NCI-H187 (cell line): ENCODE results near the gene P3H4.
A peak's percentile ranks its signal among the peaks of the same experiment; 100 is the strongest.
"Not testable (repeated sequence)": the region's sequence is repeated elsewhere in the genome, so short reads cannot be mapped to it uniquely, and the experiment has no call there.

ENCODE experiments used
- DNase-seq, 2 experiments: peaks; one replicate each; lab custom pipeline; 2025; lab: John Stamatoyannopoulos, UW

P3H4 gene

DNA sequence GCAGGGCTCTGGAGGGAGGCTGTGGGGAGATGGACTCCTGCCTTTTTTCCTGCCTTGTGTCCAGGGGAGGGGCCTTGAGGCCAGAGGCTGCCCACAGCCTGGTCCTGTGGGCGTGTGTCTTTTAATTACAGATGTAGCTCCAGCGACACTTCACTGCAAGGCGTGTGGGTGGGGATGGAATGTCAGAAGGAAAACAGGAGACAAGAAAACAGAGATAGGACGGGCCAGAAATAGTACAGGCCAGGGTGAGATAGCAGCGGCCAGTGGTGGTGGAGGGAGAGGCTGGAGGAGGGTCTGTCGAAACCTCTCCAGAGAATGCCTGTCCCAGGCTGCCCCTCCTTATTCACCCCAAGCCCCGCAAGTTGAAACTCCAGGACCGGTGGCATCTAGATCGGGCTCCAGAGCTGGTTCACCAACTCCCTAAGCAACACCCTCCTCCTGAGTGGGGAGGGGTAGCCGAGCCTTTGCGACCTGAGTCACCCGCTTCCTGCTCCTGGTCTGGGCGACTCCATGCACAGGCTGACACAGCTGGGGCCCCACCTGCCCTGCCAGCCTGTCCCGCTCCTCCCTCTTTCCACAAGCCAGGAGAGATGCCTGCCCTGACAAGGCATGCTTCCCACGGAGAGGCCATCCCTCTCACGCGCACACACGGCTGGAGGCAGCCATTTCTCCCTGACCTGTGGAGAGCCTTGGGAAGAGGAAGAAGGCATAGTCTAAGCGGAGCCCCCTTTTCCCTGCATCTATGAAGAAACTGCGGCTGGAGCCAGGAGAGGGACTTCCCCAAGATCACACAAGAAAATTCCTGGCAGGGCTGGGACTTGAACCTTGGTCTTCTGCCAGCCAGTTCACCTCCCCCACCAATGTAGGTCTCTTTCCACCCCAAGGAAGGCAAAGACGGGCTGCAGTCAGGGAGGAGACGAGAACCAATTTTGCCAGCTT is 18.6 kb downstream of the P3H4 start:
- DNase-seq = no peak

DNA sequence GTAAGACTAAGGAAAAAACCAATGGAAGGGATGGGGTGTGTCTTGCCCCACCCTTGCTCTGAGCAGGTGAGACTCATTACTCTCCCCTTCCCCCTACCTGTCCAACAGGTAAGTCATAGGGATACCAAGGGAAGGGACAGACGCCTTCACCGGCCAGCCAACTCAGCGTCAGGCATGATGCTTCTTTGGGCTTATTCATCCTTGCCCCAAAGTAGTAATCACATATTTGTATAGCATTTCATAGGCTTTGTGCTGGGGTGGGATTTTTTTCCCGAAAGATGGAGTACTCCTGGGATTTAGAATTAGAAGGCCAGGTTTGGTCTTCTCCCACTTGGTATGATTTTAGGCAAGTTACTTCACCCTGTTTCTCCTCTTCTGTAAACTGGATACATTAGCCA is 24.7 kb downstream of the P3H4 start:
- DNase-seq = no peak

DNA sequence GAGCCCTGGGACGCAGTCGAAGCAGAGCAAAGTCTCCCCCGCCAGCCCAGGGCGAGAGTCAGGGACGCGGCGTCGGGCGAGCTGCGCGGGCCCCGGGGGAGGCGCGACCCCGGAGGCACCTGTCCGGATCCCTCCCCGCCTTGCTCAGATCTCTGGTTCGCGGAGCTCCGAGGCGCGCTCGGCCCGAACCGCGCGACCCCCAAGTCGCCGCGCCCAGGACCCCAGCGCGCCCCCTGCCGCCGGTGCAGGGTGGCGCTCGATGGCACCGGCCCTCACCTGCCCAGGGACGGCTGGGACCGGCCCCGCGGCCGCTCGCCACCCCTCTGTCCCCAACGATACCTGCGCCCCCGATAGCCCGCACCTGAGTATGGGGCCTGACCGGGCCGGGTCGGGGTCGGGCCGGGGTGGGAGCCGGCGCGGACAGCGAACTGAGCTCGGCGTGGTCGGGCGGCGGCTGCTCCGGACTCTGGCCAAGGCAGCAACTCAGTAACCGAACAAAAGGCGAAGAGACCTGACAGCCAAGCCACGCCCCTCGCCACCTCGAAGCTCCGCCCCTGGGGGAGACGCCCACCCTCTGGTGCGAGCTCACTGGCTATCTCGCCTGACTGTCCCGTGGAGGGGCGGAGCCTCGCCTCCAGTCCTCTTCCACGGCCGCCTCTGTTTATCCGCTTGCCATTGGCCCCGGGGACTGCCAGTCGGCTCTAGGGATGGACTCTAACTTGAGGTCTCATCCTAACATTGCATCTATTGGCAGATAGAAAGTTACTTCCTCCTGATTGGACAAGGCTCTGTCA is 25.3 kb downstream of the P3H4 start, which contains the start of gene JUP:
JUP (minus strand) TSS at position 485 of the 794 bp plus-strand sequence. CDS start 14,857 bp downstream, outside the sequence.
- DNase-seq = peak; percentile 98

DNA sequence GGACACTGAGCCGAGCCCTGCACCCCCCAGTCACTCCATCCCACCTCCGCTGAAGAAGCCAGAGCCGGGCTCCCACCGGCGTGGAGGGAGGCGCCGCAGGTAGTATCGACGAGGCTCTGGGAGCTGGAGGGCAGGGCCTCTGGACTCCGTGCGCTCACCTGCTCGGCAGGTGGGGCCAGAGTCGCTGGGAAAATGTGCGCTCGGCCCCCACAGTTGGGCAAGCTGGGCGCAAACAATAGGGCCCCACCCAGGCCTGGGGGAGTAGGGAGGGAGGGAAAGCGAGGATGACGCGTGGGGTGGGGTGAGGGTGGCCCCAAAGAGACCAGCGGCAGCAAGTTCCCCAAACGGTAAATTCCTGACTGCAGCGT is 25.9 kb downstream of the P3H4 start:
- DNase-seq = peak in 1 of 2 experiments; percentile 8

DNA sequence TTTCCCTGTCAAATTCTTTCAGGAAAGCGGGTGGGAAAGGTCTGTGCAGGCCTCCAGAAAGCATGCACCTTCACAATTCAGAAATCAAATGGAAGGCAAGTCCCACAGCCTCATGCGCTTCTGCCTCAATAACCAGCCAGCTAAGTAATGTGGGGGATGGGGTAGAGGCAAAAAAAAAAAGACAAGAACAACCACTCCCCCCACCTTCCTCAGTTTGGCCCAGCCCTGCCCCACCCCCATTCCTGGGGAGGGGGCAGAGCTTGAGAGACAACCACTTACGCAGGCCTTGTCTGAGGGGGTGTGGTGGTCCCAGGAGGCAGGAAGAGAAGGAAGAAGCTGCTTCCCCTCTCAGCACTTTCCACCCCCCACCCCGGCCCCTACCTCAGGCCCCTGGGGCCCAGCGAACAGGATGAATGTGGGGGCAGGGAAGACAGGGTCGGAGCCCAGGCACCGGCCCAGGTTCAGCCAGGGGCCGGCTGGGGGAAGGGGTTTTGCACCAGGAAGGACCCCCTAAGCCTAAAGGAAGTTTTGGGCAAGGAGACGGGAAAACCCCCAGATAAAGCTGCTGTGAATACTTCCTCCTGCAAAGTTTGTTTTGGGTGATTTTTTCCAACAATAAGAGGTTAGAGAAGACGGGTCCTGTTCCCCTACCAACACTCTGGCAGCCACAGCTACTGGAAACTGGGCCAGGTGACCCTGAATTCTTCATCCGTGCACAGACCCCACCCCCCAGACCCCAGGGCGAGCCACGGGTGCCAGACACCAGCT is 26.5 kb downstream of the P3H4 start:
- DNase-seq = no peak

DNA sequence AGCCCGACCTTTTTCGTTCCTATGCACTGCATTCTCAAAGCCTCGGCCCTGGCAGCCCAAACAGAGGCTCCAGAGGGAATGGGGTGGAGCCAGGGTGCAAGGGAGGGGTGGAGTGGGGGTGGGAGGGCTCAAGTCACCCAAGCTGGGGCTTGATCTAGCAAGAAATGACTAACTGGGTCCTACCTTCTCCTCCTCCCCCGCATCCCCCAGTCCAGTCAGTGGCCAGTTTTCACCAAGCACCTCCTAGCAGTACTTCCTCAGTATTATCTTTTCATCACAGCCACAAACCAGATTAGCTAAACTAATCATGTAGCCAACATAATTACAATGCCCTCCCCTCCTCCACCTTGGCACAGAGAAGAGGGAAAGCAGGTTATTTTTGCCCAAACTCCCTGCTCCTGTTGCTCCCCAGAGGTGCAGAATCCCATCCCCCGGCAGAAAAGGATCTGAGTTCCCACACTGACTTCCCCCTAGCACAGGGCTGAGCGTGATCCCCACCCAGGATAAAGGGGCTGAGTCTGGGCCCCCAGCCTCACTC is 27.5 kb downstream of the P3H4 start:
- no peak for DNase-seq

DNA sequence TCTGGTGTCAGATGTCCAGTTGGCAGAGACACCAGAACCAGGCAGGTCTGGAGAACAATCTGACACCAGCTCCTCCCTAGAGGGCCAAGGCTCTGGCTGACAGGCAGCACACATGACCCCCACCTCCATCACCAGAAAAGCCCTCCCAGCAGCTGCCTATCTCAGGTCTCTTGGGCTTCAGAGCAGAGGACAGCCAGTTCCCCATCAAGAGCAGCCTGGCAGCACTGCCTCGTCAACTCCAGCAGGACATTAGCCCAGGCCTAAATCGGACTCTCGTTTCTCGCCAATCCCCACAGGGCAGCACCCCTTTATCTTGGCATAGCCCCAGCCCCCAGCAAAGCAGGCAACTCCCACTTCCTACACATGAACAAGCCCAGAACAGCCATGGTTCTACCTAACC is 29.6 kb downstream of the P3H4 start:
- DNase-seq = no peak

DNA sequence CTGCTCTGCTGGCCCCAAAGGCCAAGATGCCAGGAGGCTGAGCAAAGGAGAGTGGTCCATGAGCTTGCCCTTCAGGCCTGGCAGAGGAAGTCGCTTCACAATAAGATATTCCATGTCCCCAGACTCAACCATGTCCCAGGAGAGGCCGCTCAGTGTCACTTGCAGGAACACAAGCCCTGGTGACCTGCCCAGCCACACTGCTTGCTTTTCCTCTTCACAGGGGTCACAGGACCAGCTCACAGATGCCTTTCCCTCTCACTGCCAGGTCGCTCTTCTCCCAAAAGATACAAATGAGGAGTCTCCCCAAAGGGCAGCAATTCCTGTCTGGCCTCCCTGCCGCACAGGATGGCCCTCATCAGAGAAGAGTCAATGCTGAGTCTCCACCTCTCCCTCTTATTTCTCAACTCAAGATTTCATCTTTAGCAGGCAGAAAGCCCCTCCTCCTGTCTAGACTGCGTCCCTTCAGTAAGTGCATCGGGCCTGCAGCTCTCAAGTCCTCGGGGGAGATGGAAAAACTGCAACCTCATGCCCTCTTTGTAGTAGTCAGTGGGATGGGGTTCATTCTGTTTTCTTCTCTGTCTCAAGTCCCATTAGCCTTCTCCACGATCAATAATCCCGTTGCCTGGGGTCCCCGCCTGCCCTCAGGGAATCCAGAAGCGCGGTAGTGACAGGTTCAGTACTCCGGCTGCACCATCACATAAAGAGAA is 30.2 kb downstream of the P3H4 start:
- DNase-seq = no peak

DNA sequence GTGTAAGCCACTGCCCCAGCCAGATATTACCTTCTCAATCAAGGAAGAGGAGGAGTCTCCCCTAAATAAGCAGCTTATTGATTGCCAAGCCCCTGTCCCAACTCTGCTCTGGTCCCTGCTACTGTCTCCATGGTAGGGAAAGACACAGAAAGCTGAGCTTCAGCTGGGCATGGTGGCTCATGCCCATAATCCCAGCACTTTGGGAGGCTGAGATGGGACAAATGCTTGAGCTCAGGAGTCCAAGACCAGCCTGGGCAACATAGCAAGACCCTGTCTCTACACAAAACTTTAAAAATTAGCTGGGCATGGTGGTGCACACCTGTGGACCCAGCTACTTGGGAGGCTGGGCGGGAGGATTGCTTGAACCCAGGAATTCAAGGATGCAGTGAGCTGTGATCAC is 31.8 kb downstream of the P3H4 start:
- no peak for DNase-seq

DNA sequence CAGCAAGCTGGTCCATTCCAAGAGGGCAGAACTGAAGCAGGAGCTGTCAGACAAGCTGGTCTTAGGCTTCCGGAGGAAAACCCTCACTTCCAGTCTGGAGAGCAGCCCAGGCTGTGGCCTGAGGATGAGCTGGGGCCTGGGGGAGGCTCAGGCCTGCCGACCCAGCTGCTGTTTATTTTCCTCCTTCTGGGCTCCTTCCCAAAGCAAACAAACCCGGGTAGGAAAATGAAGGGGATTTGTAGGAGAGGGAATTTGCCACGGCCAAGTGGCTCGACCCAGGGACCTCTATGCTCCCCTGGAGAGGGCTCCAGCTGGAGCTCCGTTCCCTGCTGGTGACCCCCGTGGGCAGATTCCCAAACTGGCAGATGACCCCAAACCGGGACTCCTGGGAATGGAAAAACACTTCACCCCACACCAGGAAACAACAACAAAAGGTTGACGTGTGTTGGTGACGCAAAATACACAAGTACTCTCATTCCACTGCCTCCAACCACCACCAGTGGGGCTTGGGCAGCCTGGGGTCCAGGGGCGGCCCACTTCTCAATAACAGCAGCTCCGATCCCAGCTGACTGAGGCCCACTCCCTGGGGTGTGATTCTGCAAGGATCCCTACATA is 34.1 kb downstream of the P3H4 start:
- no peak for DNase-seq

DNA sequence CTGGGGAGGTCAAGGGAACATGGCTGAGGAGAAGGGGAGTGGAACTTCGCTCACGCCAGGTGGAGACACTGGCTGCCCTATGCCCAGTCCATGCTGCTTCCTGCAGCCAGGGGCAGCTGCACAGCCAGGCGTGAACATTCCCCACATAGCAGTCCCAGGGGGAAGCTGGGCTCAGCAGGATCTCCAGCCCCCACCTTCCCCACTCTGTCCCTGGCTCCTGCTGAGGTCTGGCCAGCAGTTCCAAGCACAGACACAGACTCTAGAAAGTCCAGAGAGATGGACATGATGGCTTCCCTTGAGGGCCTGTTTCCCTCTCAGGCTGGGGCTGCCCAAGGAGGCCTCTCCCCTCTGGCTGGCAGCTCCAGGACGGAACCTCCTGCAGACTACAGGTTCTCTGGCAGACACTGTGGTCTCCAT is 34.6 kb downstream of the P3H4 start:
- DNase-seq = no peak

DNA sequence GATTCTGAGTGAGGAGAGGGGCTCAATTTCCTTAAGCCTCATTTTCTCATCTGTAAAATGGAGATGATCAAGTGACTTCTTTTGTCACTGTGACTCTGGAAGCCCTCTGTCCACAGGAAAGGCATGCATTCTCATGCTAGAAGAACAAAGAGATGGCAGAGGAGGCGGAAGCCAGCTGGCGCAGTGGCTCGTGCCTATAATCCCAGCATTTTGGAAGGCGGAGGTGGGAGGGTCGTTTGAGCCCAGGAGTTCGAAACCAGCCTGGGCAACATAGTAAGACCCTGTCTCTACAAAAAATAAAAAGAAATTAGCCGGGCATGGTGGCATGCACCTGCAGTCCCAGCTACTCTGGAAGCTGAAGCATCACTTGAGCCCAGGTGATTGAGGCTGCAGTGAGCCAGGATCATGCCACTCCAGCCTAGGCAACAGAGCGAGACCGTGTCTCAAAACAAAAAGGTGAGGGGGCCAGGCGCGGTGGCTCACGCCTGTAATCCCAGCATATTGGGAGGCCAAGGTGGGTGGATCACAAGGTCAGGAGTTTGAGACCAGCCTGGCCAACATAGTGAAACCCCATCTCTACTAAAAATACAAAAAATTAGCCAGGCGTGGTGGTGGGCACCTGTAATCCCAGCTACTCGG is 35.4 kb downstream of the P3H4 start:
- DNase-seq = not testable (repeated sequence)

DNA sequence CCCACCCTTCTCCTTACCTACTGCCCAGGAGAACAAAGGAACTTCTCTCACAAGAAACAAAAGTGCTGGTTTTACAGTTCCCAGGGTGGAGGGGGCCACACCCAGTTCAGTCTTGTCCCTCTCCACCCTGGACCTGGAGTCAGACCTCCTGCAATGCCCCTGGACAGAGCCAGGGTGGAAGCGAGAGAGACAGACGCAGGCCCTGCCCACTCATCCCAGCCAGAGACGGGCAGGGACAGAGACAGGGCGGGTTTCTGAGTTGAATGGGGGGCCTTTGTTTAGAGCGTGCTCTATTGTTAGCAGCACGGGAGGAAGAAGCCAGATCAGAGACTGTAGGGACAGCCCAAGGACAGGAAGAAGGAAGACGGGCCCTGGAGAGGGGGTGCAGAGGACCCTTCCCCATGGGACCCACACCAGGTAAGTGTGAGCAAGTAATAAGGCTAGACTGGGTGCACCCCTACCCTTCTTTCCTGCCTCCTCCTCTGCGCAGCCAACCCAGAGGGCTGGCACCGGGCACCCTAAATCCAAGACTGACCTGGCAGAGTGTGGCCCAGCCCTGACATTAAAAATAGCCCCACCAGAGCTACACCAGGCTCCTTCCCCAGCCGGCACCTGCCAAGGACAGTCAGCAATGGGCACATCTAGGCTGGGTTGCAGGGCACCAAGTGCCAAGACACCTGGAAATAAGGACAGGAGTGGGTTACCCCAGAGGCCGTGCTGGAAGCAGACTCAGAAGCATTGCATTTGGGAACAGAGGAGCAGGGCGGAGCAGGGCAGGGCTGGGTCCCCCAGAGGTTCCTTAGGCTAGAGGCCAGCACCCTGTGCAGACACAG is 36.1 kb downstream of the P3H4 start:
- no peak for DNase-seq

DNA sequence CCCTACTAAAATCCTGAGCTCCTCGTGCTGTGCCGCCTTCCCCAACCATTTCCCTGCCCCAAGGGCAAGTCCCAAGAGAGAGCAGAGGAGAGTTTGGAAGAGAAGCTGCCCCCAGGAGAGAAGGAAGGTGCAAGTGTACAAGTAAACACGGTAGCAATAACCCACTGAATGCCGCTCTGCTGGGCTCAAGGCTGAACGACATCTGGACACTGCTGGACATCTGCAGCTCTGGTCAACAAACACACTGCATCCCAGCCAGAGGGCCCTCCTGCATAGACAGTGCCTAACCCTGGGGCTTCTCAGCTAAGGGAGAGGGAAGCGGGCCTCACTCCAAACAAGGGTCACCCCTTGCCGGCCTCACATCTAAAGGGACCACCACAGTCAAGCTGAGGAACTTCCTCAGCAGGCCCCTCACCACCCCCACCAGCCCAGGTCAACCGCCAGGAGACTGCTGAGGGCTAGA is 38.0 kb downstream of the P3H4 start:
- no peak for DNase-seq

DNA sequence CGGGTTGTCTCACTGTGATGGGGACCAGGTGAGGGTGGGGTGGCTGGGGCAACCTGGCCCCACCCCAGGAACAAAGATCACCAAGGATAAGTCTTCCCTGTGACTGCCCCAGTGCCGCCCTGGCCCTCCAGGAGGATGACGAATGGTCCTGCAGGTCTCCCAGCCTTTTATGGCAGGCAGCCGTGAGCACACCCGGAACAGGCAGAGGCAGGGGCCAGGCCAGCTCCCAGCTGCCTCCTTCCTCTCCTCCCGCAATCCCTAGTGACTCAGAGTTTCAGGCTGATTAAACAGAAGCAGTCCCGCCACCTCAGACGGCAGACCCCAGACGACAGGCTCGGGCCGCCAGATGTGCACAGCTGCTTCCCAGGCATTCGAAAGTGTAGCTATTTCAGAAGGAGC is 38.6 kb downstream of the P3H4 start:
- no peak for DNase-seq

DNA sequence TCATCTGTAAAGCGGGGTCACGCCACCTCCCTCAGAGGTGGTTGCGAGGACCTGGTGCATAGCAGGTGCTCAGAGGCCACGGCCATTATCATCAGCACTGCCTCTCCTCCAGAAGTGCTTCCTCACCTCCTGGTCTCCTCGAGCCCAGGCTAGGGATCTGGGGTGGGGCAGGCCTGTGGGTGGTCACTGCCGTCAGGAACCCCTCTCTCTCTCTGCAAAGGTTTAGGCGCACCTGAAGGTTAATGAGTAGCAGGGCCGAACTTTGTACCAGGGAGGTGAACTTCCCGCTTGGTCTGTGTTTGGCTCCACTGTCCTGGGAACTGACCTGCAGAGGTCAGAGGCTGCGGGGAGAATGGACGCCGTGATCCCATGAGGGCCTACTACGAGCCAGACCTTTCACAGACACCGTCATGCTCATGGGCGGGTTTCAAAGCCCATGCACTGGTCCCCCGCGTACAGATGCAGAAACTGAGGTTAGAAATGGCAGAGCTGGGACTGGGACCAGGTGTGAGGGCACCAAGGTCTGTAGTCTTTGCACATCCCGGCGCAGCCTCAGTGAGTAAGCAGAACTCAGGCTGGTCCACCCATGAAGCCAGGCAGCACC is 39.1 kb downstream of the P3H4 start:
- DNase-seq = no peak

DNA sequence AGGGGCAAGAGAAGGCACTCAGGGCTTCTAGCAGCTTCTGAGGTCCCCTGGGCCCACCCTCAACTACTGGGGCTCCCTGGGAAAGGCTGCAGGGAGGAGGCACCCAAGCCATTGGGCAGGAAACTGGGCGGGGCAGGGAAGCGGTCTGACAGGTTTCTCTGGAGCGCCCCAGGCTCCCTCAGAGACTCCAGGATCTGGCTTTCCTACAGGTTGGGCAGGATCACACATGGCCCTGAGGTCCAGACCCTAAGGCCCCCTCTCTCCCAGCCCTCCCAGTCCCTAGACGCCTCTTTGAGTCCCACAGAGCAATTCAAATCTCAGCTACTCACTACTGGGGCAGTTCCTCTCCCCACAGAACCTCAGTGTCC is 39.5 kb downstream of the P3H4 start:
- DNase-seq = no peak

DNA sequence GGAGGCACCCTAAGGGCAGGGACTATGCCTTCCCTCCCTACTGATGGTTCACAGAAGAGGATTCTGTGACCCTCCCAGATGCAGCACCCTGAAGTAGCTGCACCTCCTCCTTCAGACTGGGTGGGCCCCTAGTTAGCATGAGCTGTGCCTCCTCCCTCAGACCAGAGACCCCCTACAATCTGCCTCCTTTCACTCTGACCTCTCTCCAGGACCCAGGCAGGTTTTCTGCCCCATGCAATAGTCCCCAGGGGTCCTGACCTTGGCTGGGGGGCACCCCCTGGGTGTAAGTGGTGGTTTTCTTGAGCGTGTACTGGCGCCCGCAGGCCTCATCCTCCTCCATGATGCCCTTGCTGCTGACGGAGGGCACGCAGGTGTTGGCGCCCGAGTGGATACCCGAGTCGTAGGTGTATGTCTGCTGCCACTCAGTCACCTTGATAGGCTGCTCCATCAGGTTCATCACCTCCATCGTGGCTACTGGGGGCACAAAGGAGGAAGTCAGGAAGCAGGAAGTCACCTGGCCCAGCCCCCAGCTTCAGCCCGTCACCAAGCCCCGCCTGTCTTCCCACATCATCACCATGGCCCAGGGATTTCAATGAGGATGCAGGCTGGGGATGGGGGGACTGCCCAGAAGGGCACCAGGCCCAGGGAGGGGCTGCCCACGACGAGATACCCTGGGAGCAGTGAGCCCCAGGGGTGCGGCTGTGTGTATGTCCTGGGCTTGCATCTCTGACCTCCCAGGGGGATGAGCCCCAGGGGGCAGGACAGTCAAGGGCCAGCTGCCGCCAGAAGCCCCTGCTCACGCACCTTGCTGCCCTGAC is 40.2 kb downstream of the P3H4 start:
- no peak for DNase-seq
